Natural killer cell (primary cell): Measurements from ENCODE around the gene POP4. TPM values are rescaled to one million over a fixed set of nuclear protein-coding genes. Genes with fewer than 3 reads are reported as not detected.

Experiments used
- ATAC-seq, 3 donors: fragments of 150-1000 bp in 2 of 3; fragments of 200-7000 bp in 1 of 3; cut with Tn5 transposase; 1 replicate in 1 of 3; 2 replicates in 2 of 3; pipeline ENCODE4 v1.10.0; 2021; ENCODE audit warnings: mild to moderate bottlenecking in 2 of 3, moderate library complexity in 2 of 3
- DNase-seq, 2 donors: peaks; one replicate each; pipeline versions ENCODE4 v3.0.0 to v3.0.0-alpha.2; 2013 to 2021; ENCODE audit warnings: mixed read lengths in 1 of 2
- H3K27ac ChIP-seq: one replicate; pipeline ENCODE4 v1.5.1; 2013; ENCODE audit warnings: mild to moderate bottlenecking, low read length
- H3K27me3 ChIP-seq: one replicate; pipeline ENCODE4 v1.6.1; 2013; ENCODE audit warnings: low read length; ENCODE audit not compliant: control insufficient read depth, insufficient read depth
- H3K36me3 ChIP-seq: one replicate; pipeline ENCODE4 v1.6.1; 2013; ENCODE audit warnings: low read length; ENCODE audit not compliant: control insufficient read depth, insufficient read depth
- H3K4me1 ChIP-seq: one replicate; pipeline ENCODE4 v1.6.1; 2013; ENCODE audit warnings: low read length; ENCODE audit not compliant: control insufficient read depth, insufficient read depth
- H3K4me3 ChIP-seq: one replicate; pipeline ENCODE4 v1.5.1; 2013; ENCODE audit warnings: low read length
- H3K9me3 ChIP-seq: one replicate; pipeline ENCODE4 v1.6.1; 2013; ENCODE audit warnings: low read length; ENCODE audit not compliant: control insufficient read depth, insufficient read depth
- H3K27ac Mint-ChIP-seq, 2 donors: one replicate each; pipeline ENCODE4 v1.8.0; 2022; ENCODE audit warnings: mild to moderate bottlenecking in 2 of 2, mixed read lengths in 2 of 2, moderate library complexity in 1 of 2
- H3K27me3 Mint-ChIP-seq, 2 donors: one replicate each; pipeline ENCODE4 v1.8.0; 2022; ENCODE audit warnings: low read depth in 2 of 2, mixed read lengths in 2 of 2
- H3K36me3 Mint-ChIP-seq: one replicate; pipeline ENCODE4 v1.8.0; 2022; ENCODE audit warnings: mixed read lengths
- H3K4me1 Mint-ChIP-seq, 2 donors: one replicate each; pipeline ENCODE4 v1.8.0; 2022; ENCODE audit warnings: mixed read lengths in 2 of 2
- H3K4me3 Mint-ChIP-seq: one replicate; pipeline ENCODE4 v1.8.0; 2022; ENCODE audit warnings: mild to moderate bottlenecking, moderate library complexity, mixed read lengths
- H3K9me3 Mint-ChIP-seq, 2 donors: one replicate each; pipeline ENCODE4 v1.8.0; 2022; ENCODE audit warnings: mixed read lengths in 2 of 2
- CTCF ChIP-seq: fragments of 200-600 bp; IDR thresholded peaks from one replicate; pipeline ENCODE4 v1.8.0; 2022; ENCODE audit warnings: antibody characterized with exemption
- WGBS: methylation state at CpG from one replicate; pipeline ENCODE4 v1.1.7; 2013; ENCODE audit warnings: missing lambda C conversion rate; ENCODE audit not compliant: insufficient coverage; 5-methylcytosine and 5-hydroxymethylcytosine counted together
- intact Hi-C: fragments of 100-400 bp; cut with micrococcal nuclease; formaldehyde crosslinking; loops from one replicate; pipeline ENCODE4 v1.14.2; 2022
- total RNA-seq, 4 donors: library from RNA; stranded (reverse); fragments of 120-200 nt in 1 of 4; gene quantifications; one replicate each; pipeline versions ENCODE4 v1.2.3 to v1.2.4, GENCODE V29; 2013 to 2022

Gene POP4
- total RNA-seq, 3 donors from 2014 or later (not counting 1 experiment from before 2014, with no cell fraction given): 46.4 to 60.1 (median 46.4) TPM

DNA sequence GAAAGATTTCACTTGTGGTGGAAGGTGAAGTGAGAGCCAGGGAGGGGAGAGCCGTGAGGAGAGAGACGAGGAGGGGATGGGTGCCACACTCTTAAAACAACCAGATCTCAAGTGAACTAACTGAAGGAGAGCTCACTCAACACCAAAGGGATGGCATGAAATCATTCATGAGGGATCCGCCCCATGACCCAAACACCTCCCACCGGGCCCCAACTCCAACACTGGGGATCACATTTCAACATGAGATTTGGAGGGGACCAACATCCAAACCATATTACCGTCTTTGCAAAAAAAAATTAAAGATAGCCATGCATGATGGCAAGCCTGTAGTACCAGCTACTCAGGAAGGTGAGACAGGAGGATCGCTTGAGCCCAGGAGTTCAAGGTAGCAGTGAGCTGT lies 34.9 kb upstream of the POP4 start:
- Mint-ChIP-seq H3K4me3 (no peak overlapping the region), H3K36me3 (no peaks in the 10 kb centered on the region), H3K27me3 (peaks cover 25 to 35% of the 10 kb centered on the region in 2 donors), H3K27ac (no peak overlapping the region), H3K4me1 (peaks cover 0 to 7% of the 10 kb centered on the region in 2 donors), H3K9me3 (no peaks in the 10 kb centered on the region)
- H3K27me3 ChIP-seq: no peaks in the 10 kb centered on the region
- no peak for DNase-seq
- intact Hi-C loops: no loop called here
- no peaks in the 10 kb centered on the region for H3K9me3 ChIP-seq
- no peak for TF ChIP-seq CTCF
- H3K36me3 ChIP-seq: no peaks in the 10 kb centered on the region
- no peak for ATAC-seq
- H3K4me3 ChIP-seq: no peak overlapping the region
- WGBS: 77% methylated on average over 5 of the region's 6 CpGs
- H3K4me1 ChIP-seq: peaks cover 5% of the 10 kb centered on the region
- H3K27ac ChIP-seq: no peak overlapping the region

DNA sequence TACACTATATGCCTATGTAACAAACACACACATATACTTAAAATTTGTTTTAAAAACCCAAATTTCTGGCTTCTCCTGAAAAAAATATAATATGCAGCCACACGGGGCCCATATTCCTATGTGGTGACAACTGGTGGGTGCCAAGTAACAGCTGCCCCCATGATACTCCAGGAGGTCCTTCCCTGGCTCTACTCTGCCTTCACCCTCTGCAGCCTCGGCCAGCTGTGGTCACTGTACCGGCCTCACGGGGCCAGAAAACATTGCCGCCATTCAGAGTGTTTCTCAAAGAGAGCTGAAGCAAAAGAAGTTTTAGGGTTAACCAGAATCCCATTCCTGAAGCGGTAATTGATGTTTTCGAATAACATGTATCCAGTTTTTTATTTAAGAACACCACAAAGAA lies 32.6 kb upstream of the POP4 start:
- Mint-ChIP-seq H3K4me3 (no peak overlapping the region), H3K4me1 (no peaks in the 10 kb centered on the region), H3K27me3 (peaks cover 33 to 52% of the 10 kb centered on the region in 2 donors), H3K9me3 (no peaks in the 10 kb centered on the region), H3K36me3 (no peaks in the 10 kb centered on the region), H3K27ac (no peak overlapping the region)
- Histone ChIP-seq H3K4me3 (no peak overlapping the region), H3K4me1 (no peaks in the 10 kb centered on the region), H3K36me3 (no peaks in the 10 kb centered on the region), H3K27me3 (no peaks in the 10 kb centered on the region), H3K27ac (no peak overlapping the region), H3K9me3 (no peaks in the 10 kb centered on the region)
- no peak for TF ChIP-seq CTCF
- DNase-seq: no peak
- 80% methylated on average over 7 of the region's 7 CpGs for WGBS
- intact Hi-C loops: no loop called here
- ATAC-seq: no peak

DNA sequence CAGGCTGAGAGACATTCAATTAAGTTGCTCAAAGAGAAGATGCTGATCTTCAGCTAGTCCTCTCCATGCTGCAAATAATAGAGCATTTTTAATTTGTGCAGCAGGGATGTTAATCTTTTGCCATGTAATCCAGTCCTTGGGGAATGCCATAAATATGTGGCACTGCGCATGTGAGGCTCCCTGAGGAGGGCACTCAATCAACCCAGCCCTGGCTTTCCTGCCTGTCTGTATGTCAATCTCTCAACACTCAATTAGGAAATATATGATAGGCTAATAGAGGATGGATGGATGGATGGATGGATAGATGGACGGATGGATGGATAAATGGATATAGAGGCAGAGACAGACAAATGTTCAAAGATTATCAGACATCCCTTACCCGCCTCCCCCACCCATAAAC lies 31.6 kb upstream of the POP4 start:
- Histone ChIP-seq H3K36me3 (no peaks in the 10 kb centered on the region), H3K4me3 (no peak overlapping the region), H3K4me1 (no peaks in the 10 kb centered on the region), H3K27me3 (no peaks in the 10 kb centered on the region), H3K27ac (no peak overlapping the region), H3K9me3 (no peaks in the 10 kb centered on the region)
- 75% methylated on average over 2 of the region's 3 CpGs for WGBS
- intact Hi-C loops: no loop called here
- no peak overlapping the region for H3K27ac Mint-ChIP-seq
- DNase-seq (no peak), ATAC-seq (no peak)
- H3K36me3 Mint-ChIP-seq: no peaks in the 10 kb centered on the region
- no peak overlapping the region for H3K4me3 Mint-ChIP-seq
- H3K27me3 Mint-ChIP-seq: peaks cover 32 to 53% of the 10 kb centered on the region in 2 donors
- no peak for TF ChIP-seq CTCF
- H3K4me1 Mint-ChIP-seq: no peaks in the 10 kb centered on the region
- no peaks in the 10 kb centered on the region for H3K9me3 Mint-ChIP-seq

DNA sequence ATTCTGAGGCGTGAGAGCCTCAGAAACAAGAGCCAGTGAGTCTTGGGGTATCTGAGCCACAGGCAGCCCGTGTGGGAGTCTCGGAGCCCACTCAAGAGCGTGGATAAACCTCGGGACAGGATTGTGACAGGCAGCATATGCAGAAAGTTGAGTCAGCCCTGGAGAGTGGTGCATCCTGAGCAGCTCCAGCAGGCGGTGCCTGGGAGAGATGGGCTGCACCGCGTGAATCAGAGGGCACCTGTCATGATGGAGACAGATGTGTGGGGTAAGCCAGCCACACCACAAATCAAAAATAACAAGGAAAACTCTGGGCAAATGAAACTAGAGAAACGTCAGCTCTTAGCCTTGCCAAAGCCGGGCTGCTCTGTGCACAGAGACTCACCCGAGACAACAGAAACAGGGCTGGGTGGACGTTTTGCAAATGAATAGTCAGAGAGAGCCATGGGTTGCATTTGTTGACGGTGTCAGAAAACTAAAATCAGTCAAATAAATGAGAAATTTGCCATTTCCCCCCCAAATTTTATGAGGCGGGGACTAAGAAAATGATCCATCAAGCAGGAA lies 30.0 kb upstream of the POP4 start:
- H3K4me3 ChIP-seq: no peak overlapping the region
- Mint-ChIP-seq H3K27ac (no peak overlapping the region), H3K27me3 (peaks cover 40 to 60% of the 10 kb centered on the region in 2 donors), H3K4me1 (no peaks in the 10 kb centered on the region), H3K4me3 (no peak overlapping the region), H3K36me3 (no peaks in the 10 kb centered on the region), H3K9me3 (no peaks in the 10 kb centered on the region)
- H3K36me3 ChIP-seq: no peaks in the 10 kb centered on the region
- no peak for ATAC-seq
- H3K9me3 ChIP-seq: no peaks in the 10 kb centered on the region
- no peak for DNase-seq
- no peak overlapping the region for H3K27ac ChIP-seq
- H3K4me1 ChIP-seq: no peaks in the 10 kb centered on the region
- intact Hi-C loops: no loop called here
- TF ChIP-seq CTCF: no peak
- WGBS: 39% methylated on average over 13 of the region's 14 CpGs
- H3K27me3 ChIP-seq: no peaks in the 10 kb centered on the region
